SH-SY5Y (cell line): ENCODE data around the gene DLG2.

Source experiments
- GATA2 ChIP-seq: IDR thresholded peaks from 2 replicates; pipeline ENCODE4 v1.6.1; 2011; ENCODE audit warnings: mild to moderate bottlenecking, low read depth, low read length
- GATA3 ChIP-seq: IDR thresholded peaks from 2 replicates; pipeline ENCODE4 v1.6.1; 2011; ENCODE audit warnings: low read depth, mild to moderate bottlenecking, low read length, moderate library complexity

GRCh38 chr11:83612891-83613766, 2014.0 kb downstream of the DLG2 start:
- TF ChIP-seq GATA3 (no peak), GATA2 (no peak)
